Neuron (in vitro differentiated cells): ENCODE data around the gene JCHAIN.

Experiments used
- H2AFZ ChIP-seq: one replicate; pipeline ENCODE4 v1.6.1; 2013; ENCODE audit warnings: low read depth, mild to moderate bottlenecking, inconsistent platforms, low read length, moderate library complexity
- H3K27me3 ChIP-seq: one replicate; pipeline ENCODE4 v1.6.1; 2013; ENCODE audit warnings: low read length; ENCODE audit not compliant: insufficient read depth
- H3K36me3 ChIP-seq: one replicate; pipeline ENCODE4 v1.6.1; 2013; ENCODE audit warnings: low read length; ENCODE audit not compliant: insufficient read depth
- H3K4me1 ChIP-seq: one replicate; pipeline ENCODE4 v1.6.1; 2013; ENCODE audit warnings: low read length; ENCODE audit not compliant: insufficient read depth
- H3K4me3 ChIP-seq: 2 replicates; pipeline ENCODE4 v1.5.1; 2013; ENCODE audit warnings: mild to moderate bottlenecking, low read length, moderate library complexity
- H3K9me3 ChIP-seq: one replicate; pipeline ENCODE4 v1.6.1; 2013; ENCODE audit warnings: low read length

Gene JCHAIN

DNA sequence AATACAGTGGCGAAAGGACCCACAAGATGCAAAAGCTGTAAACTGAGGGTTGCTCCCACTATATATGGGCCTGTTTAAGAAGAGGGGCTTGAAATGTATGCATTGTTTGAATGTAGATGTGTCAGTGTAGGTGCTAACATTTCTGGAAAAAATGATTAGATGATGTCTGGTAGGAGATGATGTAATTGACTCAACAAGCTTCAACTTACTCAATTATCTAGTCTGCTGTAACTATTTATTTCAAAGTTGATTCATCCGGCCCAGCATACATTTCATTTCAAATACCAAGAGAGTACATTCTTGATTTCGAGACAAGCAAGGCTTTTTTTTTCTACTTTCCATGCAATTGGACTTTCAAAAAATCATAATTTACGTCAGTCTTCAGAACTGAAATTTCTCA lies 47.0 kb downstream of the JCHAIN start:
- Histone ChIP-seq H3K36me3 (no peaks in the 10 kb centered on the region), H3K27me3 (no peaks in the 10 kb centered on the region), H3K9me3 (no peaks in the 10 kb centered on the region), H3K4me3 (no peak overlapping the region), H2AFZ (no peak overlapping the region), H3K4me1 (peaks cover 5% of the 10 kb centered on the region)

DNA sequence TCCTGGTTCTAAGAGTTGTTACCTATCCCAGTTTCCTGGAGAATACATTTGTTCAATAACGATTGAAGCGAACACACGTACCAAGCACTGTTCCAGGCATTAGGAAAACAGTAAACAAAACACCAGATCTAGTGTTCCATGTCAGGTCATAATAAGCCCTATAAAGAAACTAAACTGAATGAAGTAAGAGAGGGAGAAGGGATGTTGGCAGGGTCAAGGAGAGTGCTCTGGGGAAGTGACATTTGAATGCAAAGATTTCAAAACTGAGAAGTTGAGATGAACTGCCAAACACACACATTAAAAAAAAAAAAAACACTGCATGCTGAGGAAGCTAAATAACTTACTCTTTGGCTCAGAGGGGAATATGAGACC lies 52.1 kb downstream of the JCHAIN start:
- H3K4me1 ChIP-seq = no peaks in the 10 kb centered on the region
- H3K36me3 ChIP-seq = no peaks in the 10 kb centered on the region
- no peak overlapping the region for H3K4me3 ChIP-seq
- H3K9me3 ChIP-seq = no peaks in the 10 kb centered on the region
- no peak overlapping the region for H2AFZ ChIP-seq
- peaks cover 3% of the 10 kb centered on the region for H3K27me3 ChIP-seq

DNA sequence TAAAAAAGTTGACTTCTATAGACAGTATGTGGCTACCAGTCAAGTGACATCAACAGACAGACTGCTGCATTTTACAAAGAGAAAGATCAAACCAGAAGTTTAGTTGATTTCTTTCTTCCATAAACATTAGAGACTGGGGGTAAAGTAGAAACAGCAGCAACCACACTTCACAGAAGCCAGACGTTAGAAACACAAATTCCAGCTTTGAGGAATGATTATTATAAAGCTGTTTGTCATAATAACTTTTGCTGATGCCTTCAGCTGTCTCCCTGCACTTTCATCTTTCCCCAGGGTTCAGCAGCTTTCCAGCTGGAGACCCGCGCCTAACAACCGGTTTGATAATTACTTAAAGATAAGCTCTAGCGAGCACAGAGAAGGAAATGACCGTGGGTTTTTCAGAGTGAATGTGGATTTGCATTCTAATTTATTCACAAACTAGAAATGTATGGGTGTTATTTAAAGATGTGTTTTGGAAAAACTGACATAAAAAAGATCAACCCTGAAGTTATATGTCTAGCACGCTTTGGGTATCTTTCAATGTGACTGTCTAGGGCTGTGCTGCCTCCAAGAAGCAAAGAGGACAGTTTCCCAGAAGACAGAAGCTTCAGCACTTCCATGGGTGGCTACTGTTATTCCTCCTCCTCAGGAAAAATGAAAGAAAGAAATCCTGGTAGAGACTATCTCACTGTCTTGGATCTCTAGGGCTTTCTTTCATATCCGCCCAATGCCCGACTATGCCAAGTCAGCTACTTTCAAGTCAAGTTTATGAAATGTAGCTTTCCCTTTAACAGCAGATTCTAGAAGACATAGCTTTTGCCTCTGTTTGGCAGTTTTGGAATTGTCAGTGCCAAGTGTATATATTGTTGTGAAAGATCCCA lies 52.8 kb downstream of the JCHAIN start:
- Histone ChIP-seq H3K9me3 (no peaks in the 10 kb centered on the region), H3K4me1 (peaks cover 1% of the 10 kb centered on the region), H3K36me3 (no peaks in the 10 kb centered on the region), H3K4me3 (no peak overlapping the region), H3K27me3 (peaks cover 3% of the 10 kb centered on the region), H2AFZ (no peak overlapping the region)

DNA sequence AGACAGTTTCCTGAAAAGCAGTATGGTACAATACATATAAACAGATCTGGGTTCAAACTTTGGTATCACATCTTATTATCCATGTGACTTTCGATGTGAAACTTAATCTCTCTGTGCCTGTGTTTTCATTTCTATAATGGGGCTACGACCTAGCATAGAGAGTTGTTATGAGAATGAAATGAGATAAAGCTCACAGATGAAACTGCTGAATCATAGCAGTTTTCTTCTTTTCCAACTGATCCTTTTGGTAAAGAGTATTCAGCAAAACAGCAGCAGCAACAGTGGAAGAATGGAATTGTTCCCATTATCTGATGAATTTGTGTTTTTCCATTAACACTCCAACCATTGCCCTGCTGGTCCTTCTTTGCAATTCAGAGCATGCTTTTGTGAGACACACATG lies 58.0 kb downstream of the JCHAIN start:
- Histone ChIP-seq H3K9me3 (no peaks in the 10 kb centered on the region), H3K27me3 (no peaks in the 10 kb centered on the region), H3K4me1 (peaks cover 25% of the 10 kb centered on the region), H3K36me3 (no peaks in the 10 kb centered on the region), H2AFZ (no peak overlapping the region), H3K4me3 (no peak overlapping the region)

DNA sequence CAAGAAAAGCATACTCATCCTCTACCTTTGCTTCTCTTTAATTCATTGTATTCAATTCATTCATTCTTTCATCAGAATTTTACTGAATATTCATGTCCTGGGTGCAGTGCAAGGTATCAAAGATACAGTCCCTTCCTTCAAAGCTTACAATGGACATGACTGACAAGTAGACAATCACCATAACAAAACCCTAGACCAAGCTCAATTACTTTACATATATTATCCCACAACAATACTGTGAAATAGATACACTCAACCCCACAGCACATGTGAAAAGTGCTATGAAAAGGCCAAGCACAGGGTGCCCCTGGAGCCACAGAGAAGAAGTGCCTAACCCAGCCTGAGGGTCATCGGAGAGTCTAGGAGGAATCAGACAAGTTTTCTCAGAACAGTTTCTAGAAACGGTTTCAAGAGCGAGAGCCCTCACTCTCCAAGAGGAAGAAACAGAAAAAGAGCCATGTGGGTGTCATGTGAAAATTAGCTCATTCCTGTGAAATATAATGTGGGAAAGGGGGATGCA lies 58.9 kb downstream of the JCHAIN start:
- Histone ChIP-seq H3K27me3 (no peaks in the 10 kb centered on the region), H3K36me3 (no peaks in the 10 kb centered on the region), H2AFZ (no peak overlapping the region)

DNA sequence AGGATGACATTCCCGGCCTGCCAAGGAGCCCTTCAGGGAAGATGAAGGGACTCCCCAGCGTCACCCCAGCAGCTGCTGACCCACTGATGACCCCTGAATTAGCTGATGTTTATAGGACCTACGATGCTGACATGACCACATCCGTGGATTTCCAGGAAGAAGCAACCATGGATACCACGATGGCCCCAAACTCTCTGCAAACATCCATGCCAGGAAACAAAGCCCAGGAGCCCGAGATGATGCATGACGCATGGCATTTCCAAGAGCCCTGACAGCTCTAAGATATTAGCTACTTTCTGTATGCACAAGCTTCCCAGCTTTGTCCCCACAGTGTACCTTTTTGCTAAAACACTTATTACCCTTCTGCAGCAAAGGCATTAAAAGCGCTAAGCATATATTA lies 59.8 kb downstream of the JCHAIN start:
- no peaks in the 10 kb centered on the region for H3K27me3 ChIP-seq
- peaks cover 25% of the 10 kb centered on the region for H3K4me1 ChIP-seq
- H3K4me3 ChIP-seq = no peak overlapping the region
- no peak overlapping the region for H2AFZ ChIP-seq
- H3K36me3 ChIP-seq = no peaks in the 10 kb centered on the region
- H3K9me3 ChIP-seq = no peaks in the 10 kb centered on the region

More for the DNA sequence above, 58.9 kb downstream of the JCHAIN start:
- no peak overlapping the region for H3K4me3 ChIP-seq
- no peaks in the 10 kb centered on the region for H3K9me3 ChIP-seq
- H3K4me1 ChIP-seq = peaks cover 25% of the 10 kb centered on the region
